OCI-LY1 (cell line): ENCODE results near the gene SHE.

Source experiments
- H2AFZ ChIP-seq: fragments of 200-600 bp; sonication (generic), shearing (Covaris generic); 2 replicates; pipeline ENCODE4 v1.6.0; 2014; ENCODE audit warnings: antibody characterized with exemption, mild to moderate bottlenecking, low read length
- H3F3A ChIP-seq: fragments of 200-600 bp; sonication (generic), shearing (Covaris generic); 2 replicates; pipeline ENCODE4 v1.6.0; 2014; ENCODE audit warnings: mild to moderate bottlenecking, antibody characterized with exemption, low read length, moderate library complexity; ENCODE audit not compliant: insufficient read depth
- H3K27ac ChIP-seq: fragments of 200-600 bp; sonication (generic); 2 replicates; pipeline ENCODE4 v1.5.1; 2014; ENCODE audit warnings: low read length, mixed run types, mild to moderate bottlenecking, low read depth; ENCODE audit not compliant: poor library complexity, severe bottlenecking
- H3K27me3 ChIP-seq: fragments of 200-600 bp; sonication (generic); 2 replicates; pipeline ENCODE4 v1.6.0; 2014; ENCODE audit warnings: antibody characterized with exemption, mild to moderate bottlenecking, low read length, moderate library complexity; ENCODE audit not compliant: insufficient read depth
- H3K36me3 ChIP-seq: fragments of 200-600 bp; sonication (generic); 2 replicates; pipeline ENCODE4 v1.6.1; 2014; ENCODE audit warnings: mild to moderate bottlenecking, antibody characterized with exemption, low read length, moderate library complexity, mixed read lengths; ENCODE audit not compliant: insufficient read depth
- H3K4me1 ChIP-seq: fragments of 200-600 bp; sonication (generic); 2 replicates; pipeline ENCODE4 v1.5.1; 2014; ENCODE audit warnings: mild to moderate bottlenecking, low read length, moderate library complexity; ENCODE audit not compliant: insufficient read depth, severe bottlenecking
- H3K4me2 ChIP-seq: fragments of 200-600 bp; sonication (generic), shearing (Covaris generic); 2 replicates; pipeline ENCODE4 v1.6.1; 2014; ENCODE audit warnings: low read length
- H3K4me3 ChIP-seq: fragments of 200-600 bp; sonication (generic); 2 replicates; pipeline ENCODE4 v1.5.1; 2014; ENCODE audit warnings: low read length, low read depth, mild to moderate bottlenecking, mixed read lengths; ENCODE audit not compliant: poor library complexity, severe bottlenecking
- H3K79me2 ChIP-seq: fragments of 200-600 bp; shearing (Covaris generic); 2 replicates; pipeline ENCODE4 v1.6.1; 2016; ENCODE audit warnings: mixed run types, low read length, mixed read lengths; ENCODE audit not compliant: insufficient read depth
- H3K9ac ChIP-seq: fragments of 200-600 bp; sonication (generic), shearing (Covaris generic); 2 replicates; pipeline ENCODE4 v1.6.1; 2014; ENCODE audit warnings: mild to moderate bottlenecking, low read length, mixed read lengths
- H3K9me2 ChIP-seq: fragments of 200-600 bp; sonication (generic), shearing (Covaris generic); 2 replicates; pipeline ENCODE4 v1.6.1; 2014; ENCODE audit warnings: low read depth, mild to moderate bottlenecking, low read length, mixed read lengths
- H3K9me3 ChIP-seq: fragments of 200-600 bp; shearing (Covaris generic); 2 replicates; pipeline ENCODE4 v1.6.1; 2014; ENCODE audit warnings: low read length, mixed read lengths
- H4K20me1 ChIP-seq: fragments of 200-600 bp; sonication (generic), shearing (Covaris generic); 2 replicates; pipeline ENCODE4 v1.6.0; 2016; ENCODE audit warnings: mild to moderate bottlenecking, low read length; ENCODE audit not compliant: insufficient read depth
- CTCF ChIP-seq: fragments of 200-600 bp; sonication (generic), shearing (Covaris generic); IDR thresholded peaks from 2 replicates; pipeline ENCODE4 v1.5.1; 2017; ENCODE audit warnings: mild to moderate bottlenecking, antibody characterized with exemption, low read length, moderate library complexity, mixed read lengths
- EZH2 ChIP-seq: fragments of 200-600 bp; sonication (generic), shearing (Covaris generic); IDR thresholded peaks from 2 replicates; pipeline ENCODE4 v1.8.0; 2017; ENCODE audit warnings: borderline replicate concordance, mixed run types, mild to moderate bottlenecking, antibody characterized with exemption, low read length, moderate library complexity, mixed read lengths

Gene SHE

GRCh38 chr1:154502066-154502743 is at the start of gene SHE, which contains the start of gene TDRD10:
Gene SHE (minus strand): TSS chr1:154502412. CDS start chr1:154502026, 386 bp downstream.
Gene TDRD10 (plus strand): TSS chr1:154502219. CDS start chr1:154506904, 4,685 bp downstream.
- Histone ChIP-seq H3K4me2 (no peak within 1 kb of the TSS), H3K27me3 (peaks cover 24% of the 10 kb centered on the region), H2AFZ (no peak within 1 kb of the TSS), H3K9ac (no peak within 1 kb of the TSS), H4K20me1 (no peaks in the 10 kb centered on the region), H3F3A (no peaks in the 10 kb centered on the region), H3K27ac (no peak within 1 kb of the TSS), H3K9me3 (no peaks in the 10 kb centered on the region), H3K4me3 (no peak within 1 kb of the TSS), H3K79me2 (no peaks in the 10 kb centered on the region), H3K4me1 (peaks cover 4% of the 10 kb centered on the region), H3K36me3 (no peaks in the 10 kb centered on the region), H3K9me2 (no peaks in the 10 kb centered on the region)
- TF ChIP-seq CTCF (no peak), EZH2 (no peak)

- Histone ChIP-seq H2AFZ (no peak overlapping the region), H3K36me3 (peaks cover 74% of the 10 kb centered on the region), H3K4me2 (no peak overlapping the region), H3K9ac (no peak overlapping the region), H3K9me3 (no peaks in the 10 kb centered on the region), H3K4me3 (no peak overlapping the region), H3F3A (no peaks in the 10 kb centered on the region), H3K79me2 (peaks cover under 1% of the 10 kb centered on the region; the same call in 1 of the 2 replicates), H3K4me1 (peaks cover 4% of the 10 kb centered on the region), H3K9me2 (no peaks in the 10 kb centered on the region), H3K27me3 (no peaks in the 10 kb centered on the region), H3K27ac (no peak overlapping the region), H4K20me1 (no peaks in the 10 kb centered on the region)
- TF ChIP-seq EZH2 = no peak
- TF ChIP-seq CTCF = no peak
Measured at GRCh38 chr1:154551474-154551873, 49.3 kb upstream of the SHE start.

- Histone ChIP-seq H3K9ac (no peak overlapping the region), H3K4me1 (no peaks in the 10 kb centered on the region), H3K27ac (no peak overlapping the region), H3K36me3 (peaks cover 72% of the 10 kb centered on the region), H3K4me2 (no peak overlapping the region), H3K9me2 (no peaks in the 10 kb centered on the region), H3K9me3 (no peaks in the 10 kb centered on the region), H3K4me3 (no peak overlapping the region), H3F3A (no peaks in the 10 kb centered on the region), H3K27me3 (no peaks in the 10 kb centered on the region), H4K20me1 (no peaks in the 10 kb centered on the region), H3K79me2 (no peaks in the 10 kb centered on the region), H2AFZ (no peak overlapping the region)
- TF ChIP-seq EZH2 (no peak), CTCF (no peak)
Measured at GRCh38 chr1:154550657-154551056, 48.4 kb upstream of the SHE start.
